Pancreas (tissue), 10 donors: ENCODE data around the gene PCLO. TPM values are rescaled to one million over a fixed set of nuclear protein-coding genes. Genes with fewer than 3 reads are reported as not detected.

Source experiments
- ATAC-seq, 4 donors: fragments of 200-7000 bp; cut with Tn5 transposase; one replicate each; pipeline versions ENCODE4 v1.8.0 to v1.9.1; 2020; ENCODE audit warnings: mild to moderate bottlenecking in 4 of 4, moderate library complexity in 4 of 4
- DNase-seq, 6 donors: peaks; one replicate each; pipeline ENCODE4 v3.0.0-alpha.2; 2020
- FAIRE-seq: peaks from 2 replicates; lab custom pipeline; 2012; peaks lifted over from hg19 to GRCh38; lab: Jason Lieb, UNC
- H3K27ac ChIP-seq, 4 donors: fragments of 200-600 bp; sonication (generic); 1 replicate in 3 of 4; 2 replicates in 1 of 4; pipeline versions ENCODE4 v1.5.0 to v1.8.0; 2020
- H3K27me3 ChIP-seq, 4 donors: fragments of 200-600 bp; one replicate each; pipeline ENCODE4 v1.8.0; 2021
- H3K36me3 ChIP-seq, 3 donors: fragments of 200-600 bp; sonication (generic) in 1 of 3; one replicate each; pipeline versions ENCODE4 v1.5.0 to v1.8.0; 2020 to 2021
- H3K4me1 ChIP-seq, 3 donors: fragments of 200-600 bp; one replicate each; pipeline ENCODE4 v1.8.0; 2021
- H3K4me3 ChIP-seq, 4 donors: fragments of 200-600 bp; sonication (generic) in 2 of 4; one replicate each; pipeline versions ENCODE4 v1.5.0 to v1.8.0; 2020 to 2021
- H3K9me3 ChIP-seq, 4 donors: fragments of 200-600 bp; one replicate each; pipeline ENCODE4 v1.8.0; 2021
- WGBS, 2 donors: extraction: QIAGEN DNeasy Blood & Tissue Kit; methylation state at CpG; one replicate each; pipeline ENCODE4 v1.1.7; 2013; 5-methylcytosine and 5-hydroxymethylcytosine counted together
- intact Hi-C, 3 donors: fragments of 100-400 bp; cut with DNase I; formaldehyde crosslinking; loops; one replicate each; pipeline versions ENCODE4 v1.11.1 to v1.14.2; 2022
- polyA plus RNA-seq, 2 donors: library from polyadenylated mRNA; stranded (reverse); fragments of 200-250 nt; gene quantifications; one replicate each; pipeline ENCODE4 v1.2.3, GENCODE V29; 2013
- total RNA-seq, 6 donors: library from RNA; stranded (reverse); fragmentation: NEBNext Ultra II Directional in 4 of 6; extraction: Animal tissue kit (Norgen Biotek cat#: 25700) in 4 of 6; gene quantifications; one replicate each; pipeline versions ENCODE4 v1.2.1 to v1.2.4, GENCODE V29; 2021 to 2023
- TF ChIP-seq, protein P1 (sequence below), 4 donors: fragments of 200-600 bp; sonication (generic) in 3 of 4; IDR thresholded peaks; one replicate each; pipeline versions ENCODE4 v1.5.0 to v1.8.0; 2021; ENCODE audit warnings: antibody characterized with exemption in 4 of 4
- donor health status: healthy with polysubstance abuse.
- donor health status: DM: no; HTN: no; CAD: no; lungs with moderate emphysema.
- donor health status: DM: no; HTN: no; CAD: no.
- donor health status: control.
- donor health status: control.
- donor health status: Bipolar disorder and iron deficiency.
- donor health status: DM: yes; HTN: yes; CAD: no.
- donor health status: DM: no; HTN: no; CAD: no.
- donor health status: DM: no; HTN: no; CAD: no.
- donor health status: DM: yes; HTN: yes; CAD: no.

PCLO gene
- total and polyA plus RNA-seq, 8 donors, result 1.9 to 5.6 (median 4.6) TPM

DNA sequence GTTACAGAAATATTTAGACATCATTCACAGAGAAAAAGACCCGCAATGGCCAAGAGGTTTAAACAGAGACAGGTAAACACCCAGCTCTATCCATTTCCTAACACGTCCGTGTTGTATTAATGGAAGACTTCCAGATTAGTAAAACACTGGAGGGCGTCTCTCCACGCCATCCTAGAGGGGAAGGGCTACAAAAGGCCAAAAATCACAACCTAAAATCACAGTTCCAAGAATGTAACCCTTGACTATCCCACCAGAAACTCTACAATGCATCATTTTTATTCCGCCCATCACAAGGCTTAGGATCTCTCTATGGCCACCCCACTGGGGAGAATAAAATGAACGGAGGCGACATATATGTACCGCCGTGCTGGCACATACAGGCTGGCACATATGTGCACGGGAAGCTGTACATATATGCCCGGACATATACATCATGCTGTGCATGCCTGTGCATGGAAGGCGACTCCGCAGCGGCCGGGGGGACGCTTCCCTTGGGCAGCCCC, 734 bp downstream of the PCLO start:
- no peak for DNase-seq
- no peak for FAIRE-seq

DNA sequence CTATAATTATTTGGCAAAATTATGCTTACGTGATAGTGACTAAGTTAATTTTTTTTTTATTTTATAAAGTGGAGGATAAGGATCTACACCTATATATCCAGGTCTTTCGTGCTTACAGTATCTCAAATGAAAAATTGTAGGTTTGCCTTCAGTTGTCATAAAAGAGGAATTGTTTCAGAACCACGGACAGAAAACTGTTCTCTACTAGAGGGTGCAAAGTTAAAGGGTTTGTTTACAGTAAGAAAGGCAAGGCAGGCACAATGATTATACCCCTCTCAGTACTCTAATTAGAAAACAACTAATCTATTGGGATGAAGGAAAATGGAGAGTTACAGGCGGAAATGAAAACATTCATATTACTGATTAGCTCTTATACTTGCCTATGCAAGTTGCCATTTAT, 1.5 kb downstream of the PCLO start:
- peak overlapping the region in 3 of 4 donors; percentile 1 to 77 (median 67) for H3K4me3 ChIP-seq
- no peaks in the 10 kb centered on the region for H3K36me3 ChIP-seq
- 41 to 47% methylated on average over 4 of the region's 4 CpGs for WGBS, 2 donors
- H3K9me3 ChIP-seq, result no peaks in the 10 kb centered on the region
- TF ChIP-seq, protein P1, sequence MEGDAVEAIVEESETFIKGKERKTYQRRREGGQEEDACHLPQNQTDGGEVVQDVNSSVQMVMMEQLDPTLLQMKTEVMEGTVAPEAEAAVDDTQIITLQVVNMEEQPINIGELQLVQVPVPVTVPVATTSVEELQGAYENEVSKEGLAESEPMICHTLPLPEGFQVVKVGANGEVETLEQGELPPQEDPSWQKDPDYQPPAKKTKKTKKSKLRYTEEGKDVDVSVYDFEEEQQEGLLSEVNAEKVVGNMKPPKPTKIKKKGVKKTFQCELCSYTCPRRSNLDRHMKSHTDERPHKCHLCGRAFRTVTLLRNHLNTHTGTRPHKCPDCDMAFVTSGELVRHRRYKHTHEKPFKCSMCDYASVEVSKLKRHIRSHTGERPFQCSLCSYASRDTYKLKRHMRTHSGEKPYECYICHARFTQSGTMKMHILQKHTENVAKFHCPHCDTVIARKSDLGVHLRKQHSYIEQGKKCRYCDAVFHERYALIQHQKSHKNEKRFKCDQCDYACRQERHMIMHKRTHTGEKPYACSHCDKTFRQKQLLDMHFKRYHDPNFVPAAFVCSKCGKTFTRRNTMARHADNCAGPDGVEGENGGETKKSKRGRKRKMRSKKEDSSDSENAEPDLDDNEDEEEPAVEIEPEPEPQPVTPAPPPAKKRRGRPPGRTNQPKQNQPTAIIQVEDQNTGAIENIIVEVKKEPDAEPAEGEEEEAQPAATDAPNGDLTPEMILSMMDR (IDR thresholded peaks at IDR 0.05), result no peak
- H3K27ac ChIP-seq, result no peak overlapping the region
- intact Hi-C loops, result no loop called here
- ATAC-seq, result no peak
- H3K27me3 ChIP-seq, result no peaks in the 10 kb centered on the region
- no peak for DNase-seq
- peaks cover 0 to 11% (median 0%) of the 10 kb centered on the region in 3 donors for H3K4me1 ChIP-seq
- FAIRE-seq, result no peak

More for the DNA sequence above, 734 bp downstream of the PCLO start:
- Histone ChIP-seq H3K9me3 (no peaks in the 10 kb centered on the region), H3K36me3 (no peaks in the 10 kb centered on the region), H3K27ac (peak overlapping the region; percentile 72 to 94 (median 92)), H3K4me1 (peaks cover 0 to 11% (median 0%) of the 10 kb centered on the region in 3 donors), H3K27me3 (no peaks in the 10 kb centered on the region), H3K4me3 (peak overlapping the region; percentile 60 to 87 (median 72))
- TF ChIP-seq, protein P1 (IDR thresholded peaks at IDR 0.05), result no peak
- WGBS, 2 donors, result 1 to 2% methylated on average over 17 of the region's 17 CpGs
- ATAC-seq, result peak; percentile 14 to 48 (median 24)
- intact Hi-C loops, result no loop called here

DNA sequence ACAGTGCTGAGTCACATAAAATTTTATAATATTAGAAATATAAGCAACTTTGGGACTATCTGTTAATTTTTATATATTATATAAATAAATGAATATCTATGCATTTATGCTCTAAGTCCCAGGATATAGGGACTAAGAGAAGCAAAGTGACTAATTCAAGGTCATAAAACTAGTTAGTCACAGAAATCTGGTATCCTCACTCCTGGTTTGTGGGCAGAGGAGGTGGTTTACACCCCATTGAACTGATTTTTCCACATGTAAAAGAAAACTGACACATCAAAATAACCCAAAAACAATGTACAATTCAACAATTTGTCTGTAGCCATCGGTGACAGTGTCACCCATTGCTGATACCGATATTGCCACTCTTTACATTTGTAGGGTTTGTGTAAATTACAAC, 3.0 kb downstream of the PCLO start:
- no peaks in the 10 kb centered on the region for H3K27me3 ChIP-seq
- no peak overlapping the region for H3K4me3 ChIP-seq
- DNase-seq (no peak), FAIRE-seq (no peak), ATAC-seq (no peak)
- intact Hi-C loops, result no loop called here
- no peaks in the 10 kb centered on the region for H3K36me3 ChIP-seq
- TF ChIP-seq, protein P1 (IDR thresholded peaks at IDR 0.05), result no peak
- no peak overlapping the region for H3K27ac ChIP-seq
- WGBS, 2 donors, result 94 to 97% methylated on average over 2 of the region's 2 CpGs
- H3K4me1 ChIP-seq, result peaks cover 0 to 11% (median 0%) of the 10 kb centered on the region in 3 donors
- H3K9me3 ChIP-seq, result no peaks in the 10 kb centered on the region

DNA sequence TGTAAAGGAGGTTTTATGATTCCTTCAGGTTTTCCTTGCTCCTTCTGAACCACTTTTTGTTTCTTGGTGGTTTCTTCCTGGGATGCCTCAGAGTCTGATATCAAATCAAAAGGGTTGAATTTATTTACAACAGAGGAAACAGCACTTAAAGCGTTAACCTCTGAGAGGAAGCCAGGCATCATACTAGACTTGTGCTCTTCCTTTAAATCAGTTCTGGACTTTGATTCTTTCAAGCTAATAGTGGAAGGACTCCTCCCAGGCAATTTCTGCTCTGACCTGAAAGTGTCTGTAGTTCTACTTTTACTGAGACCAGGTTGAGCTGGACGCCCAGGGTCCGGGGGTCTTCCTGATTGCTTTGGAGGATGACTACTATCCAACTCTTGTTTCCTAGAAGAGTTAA, 6.7 kb downstream of the PCLO start:
- 86 to 87% methylated on average over 3 of the region's 3 CpGs for WGBS, 2 donors
- Histone ChIP-seq H3K9me3 (no peaks in the 10 kb centered on the region), H3K4me3 (no peak overlapping the region), H3K27me3 (no peaks in the 10 kb centered on the region), H3K36me3 (no peaks in the 10 kb centered on the region), H3K4me1 (peaks cover 0 to 8% (median 0%) of the 10 kb centered on the region in 3 donors), H3K27ac (no peak overlapping the region)
- FAIRE-seq (no peak), DNase-seq (no peak), ATAC-seq (no peak)
- intact Hi-C loops, result no loop called here
- TF ChIP-seq, protein P1 (IDR thresholded peaks at IDR 0.05), result no peak

DNA sequence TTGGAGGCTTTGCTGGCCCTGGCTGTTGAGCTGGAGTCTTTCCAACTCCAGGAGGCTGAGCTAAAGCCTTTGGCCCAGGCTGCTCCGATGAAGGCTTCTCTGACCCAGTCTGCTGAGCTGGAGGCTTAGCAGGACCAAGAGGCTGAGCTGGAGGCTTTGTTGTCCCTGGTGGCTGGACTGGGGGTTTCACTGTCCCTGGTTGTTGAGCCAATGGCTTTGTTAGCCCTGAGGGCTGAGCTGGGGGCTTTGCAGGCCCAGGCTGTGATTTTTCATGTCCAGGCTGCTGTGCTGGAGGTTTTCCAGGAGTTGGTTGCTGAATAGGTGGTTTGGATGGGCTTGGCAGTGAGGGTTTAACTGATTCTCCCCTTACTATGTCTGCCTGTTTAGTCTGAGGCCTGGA, 7.3 kb downstream of the PCLO start:
- H3K9me3 ChIP-seq, result no peaks in the 10 kb centered on the region
- no peak overlapping the region for H3K27ac ChIP-seq
- no peaks in the 10 kb centered on the region for H3K36me3 ChIP-seq
- ATAC-seq (no peak), DNase-seq (peak in 1 of 6 donors; percentile 28), FAIRE-seq (no peak)
- TF ChIP-seq, protein P1 (IDR thresholded peaks at IDR 0.05), result no peak
- H3K27me3 ChIP-seq, result no peaks in the 10 kb centered on the region
- H3K4me3 ChIP-seq, result no peak overlapping the region
- H3K4me1 ChIP-seq, result peaks cover 0 to 2% (median 0%) of the 10 kb centered on the region in 3 donors
- WGBS, 2 donors, result 83 to 90% methylated on average over 1 of the region's 1 CpG
- intact Hi-C loops, result no loop called here
